ENCODE measurements around the gene NT5DC2. TPM values are rescaled to one million over a fixed set of nuclear protein-coding genes. Genes with fewer than 3 reads are reported as not detected.

The NT5DC2 gene
- 10 to 100 TPM in 3 of 4 donors, 1 to 10 TPM in 1; 4.9 to 46.9 (median 23.8) TPM for polyA plus RNA-seq
- long read RNA-seq, donor 1 = 0 reads
- long read RNA-seq, donor 2, partial matches to known transcripts = 6 of 29 reads
- long read RNA-seq, donor 2, other reads (novel, unspliced or antisense) = 18 of 29 reads
- long read RNA-seq, donor 3, transcript NT5DC2-202 (14 exons, 1,795 nt) = major isoform, 5 of 19 reads
- long read RNA-seq, donor 3, partial matches to known transcripts = 13 of 19 reads
- long read RNA-seq, donor 3, other reads (novel, unspliced or antisense) = 0 of 19 reads
- long read RNA-seq, donor 4, partial matches to known transcripts = 0 of 1 reads
- long read RNA-seq, donor 4, other reads (novel, unspliced or antisense) = 0 of 1 reads
- long read RNA-seq, donor 5, partial matches to known transcripts = 0 of 4 reads
- long read RNA-seq, donor 5, other reads (novel, unspliced or antisense) = 0 of 4 reads
- long read RNA-seq, donor 6, partial matches to known transcripts = 0 of 6 reads
- long read RNA-seq, donor 6, other reads (novel, unspliced or antisense) = 0 of 6 reads
- long read RNA-seq, donor 7 = 0 reads
- long read RNA-seq, donor 8, partial matches to known transcripts = 0 of 3 reads
- long read RNA-seq, donor 8, other reads (novel, unspliced or antisense) = 0 of 3 reads
- long read RNA-seq, donor 9, partial matches to known transcripts = 0 of 4 reads
- long read RNA-seq, donor 9, other reads (novel, unspliced or antisense) = 0 of 4 reads
- long read RNA-seq, donor 10, transcript NT5DC2-202 (14 exons, 1,795 nt) = major isoform, 17 of 30 reads
- long read RNA-seq, donor 10, partial matches to known transcripts = 10 of 30 reads
- long read RNA-seq, donor 10, other reads (novel, unspliced or antisense) = 0 of 30 reads

DNA sequence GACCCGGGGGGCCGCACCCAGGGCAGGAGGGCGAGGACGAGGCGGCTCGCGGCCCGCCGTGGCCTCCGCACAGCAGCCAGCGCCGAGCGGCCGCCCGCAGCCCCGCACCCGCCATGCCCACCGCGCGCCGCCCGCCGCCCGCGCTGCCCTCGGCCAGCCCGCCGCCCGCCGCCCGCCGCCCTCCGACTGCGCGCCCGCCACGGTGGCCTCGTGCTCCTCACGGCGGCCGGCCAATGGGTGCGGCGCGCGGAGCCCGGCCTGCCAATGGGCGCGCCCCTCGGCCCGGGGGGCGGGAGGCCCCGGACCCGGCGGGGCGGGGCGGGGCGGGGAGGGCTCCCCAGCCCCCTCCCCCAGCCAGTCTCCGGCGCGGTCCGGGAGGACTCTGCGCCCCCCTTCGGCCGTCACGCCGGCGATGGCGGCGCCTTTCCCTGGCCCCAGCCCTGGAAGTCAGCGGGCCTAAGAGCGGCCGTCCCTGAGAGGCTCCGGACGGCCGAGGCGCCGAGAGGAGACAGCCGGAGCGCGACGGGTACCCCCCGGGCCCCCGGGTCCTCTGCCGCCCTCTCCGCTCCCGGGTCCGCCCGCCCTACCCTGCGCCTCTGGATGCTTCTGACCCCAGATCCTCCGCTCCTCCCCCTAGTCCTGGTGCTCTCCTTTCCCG, at the start of gene NT5DC2:
TSS of gene NT5DC2 (minus strand) at position 235 of the 658 bp plus-strand sequence. CDS start at position 115, 120 bp downstream.
- FAIRE-seq = no peak
- peaks cover 3 to 21% (median 9%) of the 10 kb centered on the region in 3 donors for H3K4me1 ChIP-seq (ENCODE audit: control insufficient read depth in 3 of 3, insufficient read depth in 2 of 3, low read depth in 1 of 3, low read length in 2 of 3)
- WGBS, 3 donors = 2 to 10% (median 5%) methylated on average over 19 to 91 of the region's 91 CpGs

DNA sequence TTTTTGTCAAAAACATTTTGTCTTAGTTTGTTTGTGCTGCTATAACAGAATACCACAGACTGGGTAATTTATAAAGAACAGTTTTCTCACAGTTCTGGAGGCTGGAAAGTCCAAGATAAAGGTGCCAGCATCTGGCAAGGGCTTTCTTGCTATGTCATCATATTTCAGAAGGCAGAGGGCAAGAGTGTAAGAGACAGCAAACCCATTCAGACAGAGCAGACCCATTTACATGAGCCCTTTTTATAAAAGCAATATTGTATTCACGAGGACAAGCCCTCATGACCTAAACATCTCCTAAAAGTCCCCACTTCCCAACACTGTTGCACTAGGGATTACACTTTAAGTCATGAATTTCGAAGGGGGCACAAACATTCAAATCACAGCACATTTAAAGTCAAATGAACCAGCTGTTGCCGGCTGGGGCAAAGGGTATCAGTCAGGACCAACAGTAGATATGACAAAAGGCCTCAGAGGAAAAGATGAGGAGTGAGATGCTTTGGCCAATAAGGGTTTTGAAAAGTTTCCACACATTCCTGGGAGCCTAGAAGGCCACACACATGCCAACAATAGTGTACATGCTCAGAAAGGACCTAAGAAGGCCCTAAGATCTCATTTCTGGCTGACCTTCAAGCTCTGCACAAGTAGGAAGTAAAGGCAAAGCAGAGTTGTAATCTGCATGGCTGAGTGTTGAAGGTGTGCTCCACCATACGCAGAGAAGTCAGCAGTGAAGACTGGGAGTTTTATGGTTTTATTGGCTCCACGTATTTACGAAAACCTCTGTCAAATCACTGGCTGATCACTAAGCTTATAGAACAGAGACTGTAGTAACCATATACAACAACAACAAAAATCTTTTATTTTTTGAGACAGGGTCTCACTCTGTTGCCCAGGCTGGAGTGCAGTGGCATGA, 40.7 kb upstream of the NT5DC2 start:
- DNase-seq (no peak), FAIRE-seq (no peak)
- H3K27ac ChIP-seq (ENCODE audit: low read depth in 1 of 3, low read length in 2 of 3) = no peak overlapping the region
- 93 to 97% (median 94%) methylated on average over 6 of the region's 6 CpGs for WGBS, 3 donors
- H3K27me3 ChIP-seq (ENCODE audit: control insufficient read depth in 3 of 3, insufficient read depth in 3 of 3, low read length in 3 of 3) = no peaks in the 10 kb centered on the region
- H3K36me3 ChIP-seq (ENCODE audit: control insufficient read depth in 3 of 3, insufficient read depth in 2 of 3, low read depth in 1 of 3, low read length in 3 of 3) = peaks cover 7 to 34% (median 11%) of the 10 kb centered on the region in 3 donors
- no peak overlapping the region for H3K4me3 ChIP-seq (ENCODE audit: low read depth in 1 of 3, low read length in 3 of 3)
- H3K9me3 ChIP-seq (ENCODE audit: control insufficient read depth in 2 of 2, insufficient read depth in 1 of 2, low read depth in 1 of 2, low read length in 1 of 2) = no peaks in the 10 kb centered on the region
- H3K4me1 ChIP-seq (ENCODE audit: control insufficient read depth in 3 of 3, insufficient read depth in 2 of 3, low read depth in 1 of 3, low read length in 2 of 3) = no peaks in the 10 kb centered on the region

More for the DNA sequence above, at the start of gene NT5DC2:
- Histone ChIP-seq H3K27me3 (ENCODE audit: control insufficient read depth in 3 of 3, insufficient read depth in 3 of 3, low read length in 3 of 3) (no peaks in the 10 kb centered on the region), H3K36me3 (ENCODE audit: control insufficient read depth in 3 of 3, insufficient read depth in 2 of 3, low read depth in 1 of 3, low read length in 3 of 3) (peaks cover 0 to 23% (median under 1%) of the 10 kb centered on the region in 3 donors), H3K27ac (ENCODE audit: low read depth in 1 of 3, low read length in 2 of 3) (peak within 1 kb of the TSS in 2 of 3 donors; percentile 13 to 54), H3K9me3 (ENCODE audit: control insufficient read depth in 2 of 2, insufficient read depth in 1 of 2, low read depth in 1 of 2, low read length in 1 of 2) (no peaks in the 10 kb centered on the region), H3K4me3 (ENCODE audit: low read depth in 1 of 3, low read length in 3 of 3) (peak within 1 kb of the TSS; percentile 31 to 63 (median 58))
- DNase-seq = peak; percentile 51 to 78

DNA sequence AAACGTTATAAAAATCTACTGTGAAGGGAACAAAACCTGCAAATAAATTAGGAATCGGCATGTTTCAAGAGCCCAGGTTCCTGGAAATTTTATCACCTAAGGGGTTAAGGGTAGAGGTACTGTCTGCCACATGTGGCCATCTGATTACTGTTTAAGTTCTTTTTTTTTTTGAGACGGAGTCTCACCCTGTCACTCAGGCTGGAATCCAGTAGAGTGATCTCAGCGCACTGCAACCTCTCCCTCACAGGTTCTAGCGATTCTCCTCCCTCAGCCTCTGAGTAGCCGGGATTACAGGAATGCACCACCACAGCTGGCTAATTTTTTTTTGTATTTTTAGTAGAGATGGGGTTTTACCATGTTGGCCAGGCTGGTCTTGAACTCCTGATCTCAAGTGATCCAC, 38.6 kb upstream of the NT5DC2 start:
- no peak for DNase-seq
- no peaks in the 10 kb centered on the region for H3K4me1 ChIP-seq (ENCODE audit: control insufficient read depth in 3 of 3, insufficient read depth in 2 of 3, low read depth in 1 of 3, low read length in 2 of 3)
- no peaks in the 10 kb centered on the region for H3K27me3 ChIP-seq (ENCODE audit: control insufficient read depth in 3 of 3, insufficient read depth in 3 of 3, low read length in 3 of 3)
- 66 to 88% (median 73%) methylated on average over 6 of the region's 6 CpGs for WGBS, 3 donors
- H3K27ac ChIP-seq (ENCODE audit: low read depth in 1 of 3, low read length in 2 of 3) = no peak overlapping the region
- no peaks in the 10 kb centered on the region for H3K9me3 ChIP-seq (ENCODE audit: control insufficient read depth in 2 of 2, insufficient read depth in 1 of 2, low read depth in 1 of 2, low read length in 1 of 2)
- H3K4me3 ChIP-seq (ENCODE audit: low read depth in 1 of 3, low read length in 3 of 3) = no peak overlapping the region
- peaks cover 2 to 35% (median 9%) of the 10 kb centered on the region in 3 donors for H3K36me3 ChIP-seq (ENCODE audit: control insufficient read depth in 3 of 3, insufficient read depth in 2 of 3, low read depth in 1 of 3, low read length in 3 of 3)
- FAIRE-seq = no peak

DNA sequence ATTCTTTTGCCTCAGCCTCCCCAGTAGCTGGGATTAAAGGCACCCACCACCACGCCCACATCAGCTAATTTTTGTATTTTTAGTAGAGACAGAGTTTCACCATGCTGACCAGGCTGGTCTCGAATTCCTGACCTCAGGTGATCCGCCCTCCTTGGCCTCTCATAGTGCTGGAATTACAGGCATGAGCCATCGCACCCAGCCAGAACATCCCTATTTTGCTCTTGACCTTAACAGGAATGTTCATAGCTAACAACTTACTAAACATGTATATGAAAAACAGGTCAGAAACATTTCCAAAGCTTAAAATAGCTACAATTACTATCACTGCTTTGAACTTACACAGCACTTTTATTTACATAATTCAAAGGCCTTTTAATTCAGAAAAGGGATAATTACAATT, 36.4 kb upstream of the NT5DC2 start:
- DNase-seq (no peak), FAIRE-seq (no peak)
- H3K27ac ChIP-seq (ENCODE audit: low read depth in 1 of 3, low read length in 2 of 3) = no peak overlapping the region
- WGBS, 3 donors = 92 to 97% (median 96%) methylated on average over 4 of the region's 4 CpGs
- peaks cover 2 to 32% (median 2%) of the 10 kb centered on the region in 3 donors for H3K36me3 ChIP-seq (ENCODE audit: control insufficient read depth in 3 of 3, insufficient read depth in 2 of 3, low read depth in 1 of 3, low read length in 3 of 3)
- H3K9me3 ChIP-seq (ENCODE audit: control insufficient read depth in 2 of 2, insufficient read depth in 1 of 2, low read depth in 1 of 2, low read length in 1 of 2) = no peaks in the 10 kb centered on the region
- H3K4me1 ChIP-seq (ENCODE audit: control insufficient read depth in 3 of 3, insufficient read depth in 2 of 3, low read depth in 1 of 3, low read length in 2 of 3) = no peaks in the 10 kb centered on the region
- no peak overlapping the region for H3K4me3 ChIP-seq (ENCODE audit: low read depth in 1 of 3, low read length in 3 of 3)
- no peaks in the 10 kb centered on the region for H3K27me3 ChIP-seq (ENCODE audit: control insufficient read depth in 3 of 3, insufficient read depth in 3 of 3, low read length in 3 of 3)

DNA sequence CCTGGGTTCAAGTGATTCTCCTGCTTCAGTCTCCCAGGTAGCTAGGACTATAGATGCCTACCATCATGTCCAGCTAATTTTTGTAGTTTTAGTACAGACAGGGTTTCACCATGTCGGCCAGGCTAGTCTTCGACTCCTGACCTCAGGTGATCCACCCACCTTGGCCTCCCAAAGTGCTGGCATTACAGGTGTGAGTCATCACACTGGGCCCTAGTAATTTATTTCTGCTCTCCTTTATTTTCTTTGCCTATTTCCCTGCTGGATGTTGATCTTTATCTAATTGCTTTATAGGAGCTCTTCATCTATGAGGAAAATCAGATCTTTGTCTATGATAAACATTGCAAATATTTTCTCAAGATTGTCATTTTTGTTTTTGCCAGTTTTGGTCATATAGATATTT, 34.4 kb upstream of the NT5DC2 start:
- DNase-seq (no peak), FAIRE-seq (no peak)
- 93 to 98% (median 97%) methylated on average over 2 of the region's 2 CpGs for WGBS, 3 donors
- Histone ChIP-seq H3K36me3 (ENCODE audit: control insufficient read depth in 3 of 3, insufficient read depth in 2 of 3, low read depth in 1 of 3, low read length in 3 of 3) (peaks cover 7 to 30% (median 9%) of the 10 kb centered on the region in 3 donors), H3K9me3 (ENCODE audit: control insufficient read depth in 2 of 2, insufficient read depth in 1 of 2, low read depth in 1 of 2, low read length in 1 of 2) (no peaks in the 10 kb centered on the region), H3K27me3 (ENCODE audit: control insufficient read depth in 3 of 3, insufficient read depth in 3 of 3, low read length in 3 of 3) (no peaks in the 10 kb centered on the region), H3K4me3 (ENCODE audit: low read depth in 1 of 3, low read length in 3 of 3) (no peak overlapping the region), H3K27ac (ENCODE audit: low read depth in 1 of 3, low read length in 2 of 3) (no peak overlapping the region), H3K4me1 (ENCODE audit: control insufficient read depth in 3 of 3, insufficient read depth in 2 of 3, low read depth in 1 of 3, low read length in 2 of 3) (no peaks in the 10 kb centered on the region)

DNA sequence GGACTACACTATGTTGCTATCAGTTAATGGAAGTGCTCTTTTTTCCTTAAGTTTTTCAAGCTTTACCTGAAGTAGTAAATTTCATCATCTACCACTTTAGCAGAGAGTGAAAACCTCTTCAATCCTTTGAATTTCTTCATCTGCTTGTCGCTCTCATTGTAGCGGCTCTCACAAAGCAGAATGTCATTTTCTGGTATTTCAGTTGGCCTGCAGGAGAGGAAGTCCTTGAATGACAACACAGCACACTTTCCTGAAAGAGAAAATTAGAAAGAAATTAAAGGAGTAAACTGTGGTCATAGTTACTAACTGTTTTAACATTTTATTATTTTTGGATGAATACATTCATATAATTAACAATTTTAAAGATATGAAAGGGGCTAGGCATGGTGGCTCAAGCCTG, 30.3 kb upstream of the NT5DC2 start:
- Histone ChIP-seq H3K9me3 (ENCODE audit: control insufficient read depth in 2 of 2, insufficient read depth in 1 of 2, low read depth in 1 of 2, low read length in 1 of 2) (no peaks in the 10 kb centered on the region), H3K27me3 (ENCODE audit: control insufficient read depth in 3 of 3, insufficient read depth in 3 of 3, low read length in 3 of 3) (no peaks in the 10 kb centered on the region), H3K4me1 (ENCODE audit: control insufficient read depth in 3 of 3, insufficient read depth in 2 of 3, low read depth in 1 of 3, low read length in 2 of 3) (no peaks in the 10 kb centered on the region), H3K36me3 (ENCODE audit: control insufficient read depth in 3 of 3, insufficient read depth in 2 of 3, low read depth in 1 of 3, low read length in 3 of 3) (peaks cover 15 to 35% (median 25%) of the 10 kb centered on the region in 3 donors), H3K4me3 (ENCODE audit: low read depth in 1 of 3, low read length in 3 of 3) (no peak overlapping the region), H3K27ac (ENCODE audit: low read depth in 1 of 3, low read length in 2 of 3) (no peak overlapping the region)
- FAIRE-seq = no peak
- 90 to 97% (median 95%) methylated on average over 2 of the region's 2 CpGs for WGBS, 3 donors
- no peak for DNase-seq

DNA sequence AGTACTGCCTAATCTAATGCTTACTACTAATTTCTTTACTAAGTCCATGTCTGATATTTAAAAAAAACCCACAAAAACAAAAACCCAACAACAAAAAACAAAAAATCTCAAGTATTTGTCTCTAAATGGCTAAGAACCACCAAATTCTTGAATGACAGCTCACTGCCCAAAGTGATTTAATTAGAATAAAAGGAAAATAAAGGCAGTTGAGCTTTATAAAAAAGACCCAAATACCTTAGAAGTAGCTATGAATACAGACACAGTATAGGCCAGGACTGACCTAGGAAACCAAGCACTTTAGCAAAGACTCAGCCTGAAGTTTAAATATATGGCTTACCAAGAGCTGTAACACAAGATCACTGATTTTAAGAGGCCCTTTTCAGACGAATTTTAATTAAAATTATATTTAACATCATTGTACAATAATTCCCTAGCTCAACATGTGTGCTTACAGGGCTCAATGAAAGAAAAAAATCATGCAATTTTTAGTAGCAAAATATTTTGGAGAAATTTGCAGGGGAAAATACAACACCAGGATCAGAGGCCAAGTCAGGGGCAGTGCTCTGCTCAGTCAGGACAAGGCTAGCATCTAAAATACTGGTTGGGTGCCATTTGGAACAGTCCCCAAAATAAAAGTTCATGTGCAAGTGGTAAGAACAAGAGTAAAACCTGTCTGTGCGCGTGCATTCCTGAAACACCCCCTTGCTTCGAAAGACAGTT, 27.5 kb upstream of the NT5DC2 start:
- peaks cover 19 to 35% (median 26%) of the 10 kb centered on the region in 3 donors for H3K36me3 ChIP-seq (ENCODE audit: control insufficient read depth in 3 of 3, insufficient read depth in 2 of 3, low read depth in 1 of 3, low read length in 3 of 3)
- H3K9me3 ChIP-seq (ENCODE audit: control insufficient read depth in 2 of 2, insufficient read depth in 1 of 2, low read depth in 1 of 2, low read length in 1 of 2) = no peaks in the 10 kb centered on the region
- H3K4me3 ChIP-seq (ENCODE audit: low read depth in 1 of 3, low read length in 3 of 3) = no peak overlapping the region
- peaks cover 0 to 4% (median 0%) of the 10 kb centered on the region in 3 donors for H3K4me1 ChIP-seq (ENCODE audit: control insufficient read depth in 3 of 3, insufficient read depth in 2 of 3, low read depth in 1 of 3, low read length in 2 of 3)
- no peaks in the 10 kb centered on the region for H3K27me3 ChIP-seq (ENCODE audit: control insufficient read depth in 3 of 3, insufficient read depth in 3 of 3, low read length in 3 of 3)
- 72 to 81% (median 76%) methylated on average over 4 of the region's 4 CpGs for WGBS, 3 donors
- FAIRE-seq (no peak), DNase-seq (no peak)
- no peak overlapping the region for H3K27ac ChIP-seq (ENCODE audit: low read depth in 1 of 3, low read length in 2 of 3)
